Vagina (tissue), 2 donors: ENCODE results near the gene CACNB1.

Experiments
- POLR2A ChIP-seq, 2 donors: fragments of 450-650 bp; IDR thresholded peaks; one replicate each; pipeline ENCODE4 v1.6.1; 2017; ENCODE audit warnings: antibody characterized with exemption in 2 of 2, mild to moderate bottlenecking in 2 of 2, moderate library complexity in 2 of 2
- POLR2AphosphoS5 ChIP-seq, 2 donors: sonication (generic); formaldehyde crosslinking; IDR thresholded peaks; one replicate each; pipeline ENCODE4 v1.9.0; 2017; ENCODE audit warnings: antibody characterized with exemption in 2 of 2, mild to moderate bottlenecking in 2 of 2, low read depth in 1 of 2; ENCODE audit not compliant: insufficient read depth in 1 of 2
- TF ChIP-seq, protein P1 (sequence below), 3 experiments: fragments of 450-650 bp in 2 of 3; fragments of 200-600 bp in 1 of 3; sonication (generic) in 1 of 3; IDR thresholded peaks; one replicate each; pipeline ENCODE4 v1.5.1; 2017 to 2019; ENCODE audit warnings: antibody characterized with exemption in 3 of 3, mild to moderate bottlenecking in 2 of 3, moderate library complexity in 2 of 3

DNA sequence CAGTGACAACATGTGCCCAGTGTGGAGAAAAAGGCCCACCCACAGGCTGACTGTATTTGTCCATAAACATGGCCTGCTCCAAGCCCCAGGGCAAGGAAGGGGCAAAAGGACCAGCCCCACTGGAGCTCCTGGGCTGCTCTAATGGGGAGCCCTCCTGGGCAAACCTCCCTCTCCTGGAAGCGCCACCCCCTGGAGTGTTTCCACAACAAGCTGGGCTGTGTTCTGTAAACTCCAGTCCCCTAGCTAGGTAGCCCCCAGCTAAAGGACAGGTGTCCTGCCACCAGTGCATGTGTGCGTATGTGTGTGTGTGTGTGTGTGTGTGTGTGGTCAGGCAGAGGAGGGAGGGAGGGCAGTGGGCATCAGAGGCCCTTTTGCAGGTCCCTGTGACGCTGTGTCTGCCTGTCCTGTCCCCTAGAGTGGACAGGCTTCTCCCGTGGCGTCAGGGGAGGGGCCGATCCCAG is 39.5 kb upstream of the CACNB1 start:
- TF ChIP-seq, protein P1, sequence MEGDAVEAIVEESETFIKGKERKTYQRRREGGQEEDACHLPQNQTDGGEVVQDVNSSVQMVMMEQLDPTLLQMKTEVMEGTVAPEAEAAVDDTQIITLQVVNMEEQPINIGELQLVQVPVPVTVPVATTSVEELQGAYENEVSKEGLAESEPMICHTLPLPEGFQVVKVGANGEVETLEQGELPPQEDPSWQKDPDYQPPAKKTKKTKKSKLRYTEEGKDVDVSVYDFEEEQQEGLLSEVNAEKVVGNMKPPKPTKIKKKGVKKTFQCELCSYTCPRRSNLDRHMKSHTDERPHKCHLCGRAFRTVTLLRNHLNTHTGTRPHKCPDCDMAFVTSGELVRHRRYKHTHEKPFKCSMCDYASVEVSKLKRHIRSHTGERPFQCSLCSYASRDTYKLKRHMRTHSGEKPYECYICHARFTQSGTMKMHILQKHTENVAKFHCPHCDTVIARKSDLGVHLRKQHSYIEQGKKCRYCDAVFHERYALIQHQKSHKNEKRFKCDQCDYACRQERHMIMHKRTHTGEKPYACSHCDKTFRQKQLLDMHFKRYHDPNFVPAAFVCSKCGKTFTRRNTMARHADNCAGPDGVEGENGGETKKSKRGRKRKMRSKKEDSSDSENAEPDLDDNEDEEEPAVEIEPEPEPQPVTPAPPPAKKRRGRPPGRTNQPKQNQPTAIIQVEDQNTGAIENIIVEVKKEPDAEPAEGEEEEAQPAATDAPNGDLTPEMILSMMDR (IDR thresholded peaks at IDR 0.05), result no peak
- no peak for TF ChIP-seq POLR2AphosphoS5 (IDR thresholded peaks at IDR 0.05; ENCODE audit: insufficient read depth in 1 of 2, low read depth in 1 of 2)
- no peak for TF ChIP-seq POLR2A (IDR thresholded peaks at IDR 0.05)
